HG03432 (cell line): ENCODE measurements around the gene KCND1.
A peak's percentile ranks its signal among the peaks of the same experiment; 100 is the strongest.
"Not testable (repeated sequence)": the region's sequence is repeated elsewhere in the genome, so short reads cannot be mapped to it uniquely, and the experiment has no call there.

Experiments used
- ATAC-seq: cut with Tn5 transposase; IDR thresholded peaks from one replicate; pipeline ENCODE4 v1.9.1; 2021; ENCODE audit warnings: mild to moderate bottlenecking, moderate library complexity; ENCODE audit not compliant: unreplicated experiment

KCND1 gene

GRCh38 chrX:48971249-48972219 is at the start of gene KCND1:
Gene KCND1, minus strand, starts transcription at chrX:48971844. Its CDS starts 1,573 bp downstream, at chrX:48970271.
- no peak for ATAC-seq

GRCh38 chrX:49019599-49020249 is 48.1 kb upstream of the KCND1 start:
- no peak for ATAC-seq

DNA sequence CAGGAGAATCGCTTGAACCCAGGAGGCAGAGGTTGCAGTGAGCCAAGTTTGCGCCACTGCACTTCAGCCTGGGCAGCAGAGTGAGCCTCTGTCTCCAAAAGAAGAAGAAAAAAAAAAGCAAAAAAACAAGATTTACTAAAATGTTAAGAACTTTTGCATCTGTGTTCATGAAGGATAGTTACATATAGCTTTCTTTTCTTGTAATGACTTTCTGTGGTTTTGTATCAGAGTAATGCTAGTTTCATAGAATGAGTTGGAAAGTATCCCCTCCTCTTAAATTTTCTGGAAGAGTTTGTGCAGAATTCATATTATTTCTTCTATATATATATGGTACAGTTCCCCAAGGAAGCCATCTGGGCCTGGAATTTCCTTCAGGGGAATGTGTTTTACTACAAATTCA is 47.4 kb upstream of the KCND1 start:
- ATAC-seq = no peak

DNA sequence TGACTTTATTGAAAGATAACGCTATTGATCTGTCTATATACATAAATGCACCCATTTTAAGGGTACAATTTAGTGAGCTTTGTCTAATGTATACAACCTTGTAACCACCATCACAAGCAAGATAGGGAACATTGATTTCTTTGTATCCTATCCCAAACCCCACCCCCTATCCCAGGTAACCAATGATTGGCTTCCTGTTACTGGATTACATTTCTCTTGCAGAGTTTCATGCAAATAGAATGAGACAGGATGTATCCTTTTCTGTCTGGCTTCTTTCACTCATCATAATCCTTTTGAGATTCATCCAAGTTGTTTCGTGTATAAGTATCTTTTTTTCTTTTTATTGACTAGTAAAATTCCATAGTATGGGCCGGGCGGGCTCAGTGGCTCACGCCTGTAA is 32.1 kb upstream of the KCND1 start:
- no peak for ATAC-seq

DNA sequence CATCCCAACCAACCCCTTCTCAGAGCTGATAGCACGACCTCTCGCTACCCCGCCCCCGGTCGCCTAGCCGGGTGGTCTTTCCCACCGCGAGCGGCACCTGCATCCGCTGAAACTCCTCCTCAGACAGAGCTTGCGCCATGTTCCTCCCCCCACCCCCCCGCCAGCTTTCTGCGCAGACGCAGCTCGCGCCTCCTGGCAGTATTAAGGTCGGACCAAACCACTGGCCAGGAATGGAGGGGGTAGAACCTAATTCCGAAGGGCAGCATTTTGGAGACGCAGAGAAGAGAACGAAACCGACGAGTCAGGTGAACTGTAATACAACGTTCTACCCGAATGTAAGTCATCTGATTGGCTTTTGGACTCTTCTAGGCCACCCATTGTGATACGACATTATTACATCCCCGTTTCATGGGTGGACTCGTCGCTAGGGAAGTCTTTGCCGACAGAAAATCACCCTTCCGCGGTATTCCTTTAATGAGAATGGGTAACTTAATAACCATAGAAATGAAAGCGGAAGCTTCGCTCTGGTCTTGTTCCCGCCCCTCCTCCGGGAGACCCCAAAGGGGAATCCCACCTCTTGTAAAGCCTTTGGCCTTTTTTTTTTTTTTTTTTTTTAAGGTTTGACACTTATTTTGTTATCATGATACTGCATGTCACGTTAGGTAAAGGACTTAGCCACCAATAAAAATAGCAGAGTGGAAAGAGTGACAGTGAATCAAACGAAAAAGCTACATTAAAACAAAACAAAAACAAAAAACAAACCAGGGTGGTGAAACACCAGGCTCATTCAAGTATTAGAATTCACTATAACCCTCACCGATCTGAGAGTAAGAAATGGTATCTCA is 30.7 kb upstream of the KCND1 start, which contains the start of gene GRIPAP1:
GRIPAP1 (minus strand) TSS at position 174 of the 845 bp plus-strand sequence; CDS start at position 139, 35 bp downstream.
- ATAC-seq = peak; percentile 86

DNA sequence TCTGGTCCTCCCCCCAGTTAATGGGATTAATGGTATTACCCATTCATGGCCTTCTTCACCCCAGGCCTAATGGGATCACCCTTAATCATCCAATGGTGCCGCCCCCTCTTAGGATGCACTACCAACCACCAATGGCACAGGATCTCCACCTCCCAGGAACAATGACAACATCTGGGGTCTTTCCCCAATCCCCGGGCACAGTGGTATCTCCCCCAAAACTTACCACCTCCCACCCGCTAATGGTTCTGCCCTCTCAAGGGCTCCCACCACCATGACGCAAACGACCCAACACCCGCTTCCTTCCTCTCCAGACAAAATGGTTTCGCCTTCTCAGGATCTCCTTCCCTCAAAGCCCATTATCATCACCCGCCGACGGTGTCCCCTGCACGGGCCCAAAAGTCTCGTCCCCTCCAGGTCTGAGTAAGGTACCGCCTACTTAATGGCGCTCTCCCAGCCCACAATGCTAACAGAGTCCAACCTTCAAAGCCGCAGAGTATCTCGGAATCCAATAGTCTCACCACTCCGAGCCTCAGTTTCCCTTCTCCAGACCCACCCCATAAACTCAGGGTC is 30.0 kb upstream of the KCND1 start:
- ATAC-seq = peak; percentile 36

- no peak for ATAC-seq
These were observed 29.0 kb upstream of the KCND1 start for GRCh38 chrX:49000636-49001035.

- no peak for ATAC-seq
These were observed 27.4 kb upstream of the KCND1 start for GRCh38 chrX:48999030-48999429.

DNA sequence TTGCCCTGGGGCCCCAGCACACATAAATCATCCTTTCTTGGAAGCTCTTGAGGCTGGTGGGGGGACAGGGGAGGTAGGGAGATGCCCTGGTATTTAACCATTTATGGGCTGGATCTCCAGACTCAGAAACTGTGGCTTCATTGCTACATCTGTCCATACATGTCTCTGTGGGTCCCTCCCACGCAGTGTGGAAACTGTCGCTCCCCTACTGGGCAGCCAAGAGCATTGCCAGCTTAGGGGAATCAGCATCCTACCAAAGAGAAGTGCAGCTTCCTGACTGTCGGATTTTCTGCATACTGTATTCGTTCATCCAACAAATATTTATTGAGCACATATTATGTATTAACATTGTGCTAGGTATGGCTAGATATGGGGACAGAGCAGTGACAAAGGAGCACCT is 26.7 kb upstream of the KCND1 start:
- ATAC-seq = no peak

DNA sequence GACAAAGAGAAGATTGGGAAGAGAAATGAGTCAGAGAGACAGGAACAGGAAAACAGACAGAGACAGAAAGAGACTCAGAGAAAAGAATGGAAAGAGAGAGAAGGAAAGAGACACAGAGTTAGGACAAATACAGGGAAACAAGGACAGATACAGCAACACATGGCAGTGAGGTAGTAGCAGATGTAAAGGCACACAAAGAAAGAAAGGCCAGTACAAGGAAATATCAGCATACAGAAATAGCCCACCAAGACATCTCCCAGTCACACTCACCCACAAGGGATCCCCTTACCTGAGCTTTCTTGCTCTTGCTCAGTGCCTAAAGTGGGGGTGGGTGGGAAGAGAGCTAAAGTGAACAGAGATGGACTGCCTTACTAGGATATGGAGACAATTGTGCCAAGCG is 26.2 kb upstream of the KCND1 start:
- no peak for ATAC-seq

DNA sequence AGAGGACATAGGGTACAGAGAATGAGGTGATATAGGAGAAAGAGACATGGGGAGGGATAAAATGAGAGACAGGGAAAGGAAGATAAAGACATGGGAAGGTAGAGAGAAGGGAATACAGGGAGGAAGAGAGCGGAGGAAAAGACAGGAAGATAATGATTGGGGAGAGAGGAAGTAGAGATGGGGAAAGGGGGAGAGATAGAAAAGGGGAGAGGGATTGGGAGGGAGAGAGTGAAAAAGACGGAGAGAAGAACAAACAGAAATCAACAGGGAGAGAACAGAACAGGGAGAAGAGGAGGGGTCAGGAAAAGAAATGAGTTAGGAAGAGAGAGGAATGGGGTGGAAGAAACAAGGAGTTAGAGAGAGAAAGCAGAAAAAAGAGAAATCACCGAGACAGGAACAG is 25.8 kb upstream of the KCND1 start:
- no peak for ATAC-seq

DNA sequence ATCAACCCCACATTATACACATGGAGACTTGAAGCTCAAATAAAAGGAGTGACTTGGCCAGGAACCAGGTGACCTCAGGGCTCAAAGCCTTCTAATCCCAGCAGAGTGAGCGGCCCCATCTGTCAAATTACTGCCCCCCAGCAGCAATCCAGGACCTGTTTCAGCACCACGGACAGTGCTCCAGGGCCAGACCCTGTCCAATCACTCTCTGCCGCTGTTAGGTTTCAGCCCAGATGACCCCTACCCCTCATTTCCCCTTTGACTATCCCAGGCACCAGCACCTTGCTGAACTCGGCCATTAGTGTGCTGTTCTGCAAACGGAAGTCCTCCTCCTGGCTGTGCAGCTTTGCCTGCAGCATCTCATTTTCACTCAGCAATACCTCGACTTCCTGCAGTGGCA is 25.3 kb upstream of the KCND1 start:
- ATAC-seq = no peak

GRCh38 chrX:48992341-48992740 is 20.7 kb upstream of the KCND1 start:
- ATAC-seq = no peak

DNA sequence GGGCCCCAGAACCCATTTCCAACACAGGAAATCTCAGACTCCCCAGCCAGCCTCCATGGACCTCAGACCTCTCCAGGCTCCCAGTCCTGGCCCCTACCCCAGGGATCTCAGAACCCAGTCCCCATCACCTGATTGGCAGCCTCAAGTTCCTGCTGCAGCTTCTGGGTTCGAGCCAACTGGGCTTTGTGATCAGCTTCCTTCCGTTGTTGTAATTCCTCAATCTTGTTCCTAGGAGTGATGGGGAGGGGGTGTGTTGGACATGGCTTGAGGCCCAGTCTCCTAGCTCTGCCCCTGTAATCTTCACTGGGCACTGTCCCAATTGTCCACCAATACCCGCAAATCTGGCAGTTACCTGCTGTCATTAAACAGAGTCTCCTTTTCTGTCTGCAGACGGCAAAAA is 17.8 kb upstream of the KCND1 start:
- no peak for ATAC-seq

- no peak for ATAC-seq
These were observed 12.3 kb upstream of the KCND1 start for GRCh38 chrX:48983896-48984295.

DNA sequence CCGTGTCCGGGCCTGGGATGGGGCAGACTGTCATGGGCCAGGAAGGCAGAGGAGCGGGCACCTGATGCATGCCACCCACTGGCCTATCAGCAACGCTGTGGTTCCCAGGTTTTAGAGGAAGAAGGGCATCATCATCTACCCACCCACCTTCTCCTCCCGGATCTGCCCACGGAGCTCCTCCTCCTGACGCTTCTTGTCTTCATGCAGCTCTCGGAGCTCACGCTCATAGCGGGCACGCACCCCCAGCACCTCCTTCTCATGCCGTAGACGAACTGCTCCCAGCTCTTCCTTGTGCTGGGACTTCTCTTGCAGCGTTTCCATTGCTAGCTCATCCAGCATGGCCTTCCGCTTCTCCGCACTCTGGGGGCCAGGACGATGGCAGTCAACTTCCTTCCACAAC is 11.4 kb upstream of the KCND1 start:
- no peak for ATAC-seq

- ATAC-seq = no peak
These were observed 9.5 kb upstream of the KCND1 start for GRCh38 chrX:48981178-48981577.

DNA sequence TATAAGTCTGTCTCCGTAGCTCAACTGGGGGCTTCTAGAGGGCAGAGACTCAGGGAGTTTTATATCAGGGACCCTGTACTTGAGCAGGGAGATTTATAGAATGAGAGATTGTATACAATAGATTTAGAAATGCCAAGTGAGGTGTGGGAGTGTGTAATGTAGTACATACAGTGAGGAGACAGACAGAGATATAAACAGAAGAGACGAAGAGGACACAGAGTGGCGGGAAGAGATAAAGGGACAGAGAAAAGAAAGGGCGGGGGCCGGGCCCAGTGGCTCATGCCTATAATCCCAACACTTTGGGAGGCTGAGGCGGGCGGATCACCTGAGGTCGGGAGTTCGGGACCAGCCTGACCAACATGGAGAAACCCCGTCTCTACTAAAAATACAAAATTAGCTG is 8.7 kb upstream of the KCND1 start:
- ATAC-seq = not testable (repeated sequence)

GRCh38 chrX:48978226-48978625 is 6.6 kb upstream of the KCND1 start:
- ATAC-seq = no peak

DNA sequence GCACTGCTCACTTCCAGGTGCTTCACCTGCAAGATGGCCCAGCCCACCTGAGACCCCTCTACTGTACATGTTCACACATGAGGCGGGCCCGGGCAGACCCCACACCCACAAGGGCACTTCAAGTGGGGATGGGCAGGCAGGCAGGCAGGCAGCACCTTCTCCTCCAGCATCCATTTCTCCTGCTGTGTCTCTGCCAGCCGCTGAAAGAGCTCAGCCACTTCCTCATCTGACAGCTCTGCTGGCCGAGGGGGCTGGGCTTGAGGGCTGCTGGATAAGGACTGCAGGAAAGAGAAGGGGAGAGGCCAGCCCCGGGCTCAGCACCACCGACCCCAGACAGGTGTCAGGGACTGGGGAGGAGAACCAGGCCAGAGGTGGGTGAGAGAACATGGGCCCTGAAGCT is 4.4 kb upstream of the KCND1 start:
- no peak for ATAC-seq

- ATAC-seq = no peak
These were observed 3.9 kb upstream of the KCND1 start for GRCh38 chrX:48975541-48975940.
